Activated CD8-positive, alpha-beta memory T cell treated with anti-CD3 and anti-CD28 coated beads for 1 hour (primary cell): ENCODE data around the gene C2orf42.
"Not testable (repeated sequence)": the region's sequence is repeated elsewhere in the genome, so short reads cannot be mapped to it uniquely, and the experiment has no call there.

Experiments used
- DNase-seq, 2 donors: peaks; one replicate each; pipeline ENCODE4 v3.0.0-alpha.2; 2020; ENCODE audit warnings: low read depth in 1 of 2; ENCODE audit errors: extremely low read depth in 1 of 2

Gene C2orf42

GRCh38 chr2:70190418-70191243 lies at the start of gene C2orf42:
C2orf42 (minus strand) TSS chr2:70191019; CDS start chr2:70181985, 9,034 bp downstream.
- DNase-seq = peak; percentile 91 to 93

GRCh38 chr2:70240599-70240998 lies 49.8 kb upstream of the C2orf42 start:
- DNase-seq = no peak

- DNase-seq = no peak
Observed at GRCh38 chr2:70233926-70234325, 43.1 kb upstream of the C2orf42 start.

GRCh38 chr2:70226781-70227180 lies 36.0 kb upstream of the C2orf42 start:
- DNase-seq = no peak

GRCh38 chr2:70223305-70223704 lies 32.5 kb upstream of the C2orf42 start:
- not testable (repeated sequence) for DNase-seq

GRCh38 chr2:70214953-70215549 lies 24.2 kb upstream of the C2orf42 start:
- DNase-seq = no peak

- DNase-seq = no peak
Observed at GRCh38 chr2:70214365-70214764, 23.5 kb upstream of the C2orf42 start.

- DNase-seq = no peak
Observed at GRCh38 chr2:70212298-70212932, 21.6 kb upstream of the C2orf42 start.

GRCh38 chr2:70211595-70211994 lies 20.8 kb upstream of the C2orf42 start:
- DNase-seq = no peak

GRCh38 chr2:70204452-70204851 lies 13.6 kb upstream of the C2orf42 start:
- DNase-seq = no peak

GRCh38 chr2:70203086-70203485 lies 12.3 kb upstream of the C2orf42 start:
- no peak for DNase-seq

- no peak for DNase-seq
Observed at GRCh38 chr2:70202236-70202806, 11.5 kb upstream of the C2orf42 start.

GRCh38 chr2:70201831-70202230 lies 11.0 kb upstream of the C2orf42 start:
- DNase-seq = no peak

GRCh38 chr2:70201225-70201768 lies 10.5 kb upstream of the C2orf42 start:
- DNase-seq = no peak

- no peak for DNase-seq
Observed at GRCh38 chr2:70199320-70199864, 8.6 kb upstream of the C2orf42 start.

GRCh38 chr2:70192516-70192915 lies 1.7 kb upstream of the C2orf42 start:
- no peak for DNase-seq

- DNase-seq = no peak
Observed at GRCh38 chr2:70191244-70191735, 471 bp upstream of the C2orf42 start.

- DNase-seq = no peak
Observed at GRCh38 chr2:70188460-70188859, 2.4 kb downstream of the C2orf42 start.

- DNase-seq = not testable (repeated sequence)
Observed at GRCh38 chr2:70187170-70187569, 3.6 kb downstream of the C2orf42 start.

- DNase-seq = no peak
Observed at GRCh38 chr2:70182689-70183088, 8.1 kb downstream of the C2orf42 start.
